DLD1 (cell line): Measurements from ENCODE around the gene SLC9A5.

Experiments
- in situ Hi-C: cut with HindIII; loops from 2 replicates; pipeline ENCODE4 v1.10.0; 2017; ENCODE audit warnings: low sequenced_read_pairs

Gene SLC9A5

GRCh38 chr16:67215706-67216105 lies 33.1 kb upstream of the SLC9A5 start:
- in situ Hi-C loops = no loop called here

GRCh38 chr16:67216612-67217490 lies 31.9 kb upstream of the SLC9A5 start:
- in situ Hi-C loops = no loop called here

GRCh38 chr16:67223992-67224391 lies 24.8 kb upstream of the SLC9A5 start:
- in situ Hi-C loops = no loop called here

- in situ Hi-C loops = no loop called here
These were observed 22.4 kb upstream of the SLC9A5 start for GRCh38 chr16:67226295-67226803.

- in situ Hi-C loops = no loop called here
These were observed 21.8 kb upstream of the SLC9A5 start, which contains the start of gene TMEM208 for GRCh38 chr16:67226804-67227566. TMEM208 (plus strand) TSS chr16:67227130; CDS start chr16:67227219, 89 bp downstream.

GRCh38 chr16:67227567-67227921 lies 21.2 kb upstream of the SLC9A5 start:
- in situ Hi-C loops = no loop called here

- in situ Hi-C loops = no loop called here
These were observed 20.6 kb upstream of the SLC9A5 start for GRCh38 chr16:67228034-67228785.

- in situ Hi-C loops = no loop called here
These were observed 19.9 kb upstream of the SLC9A5 start for GRCh38 chr16:67228905-67229304.

GRCh38 chr16:67229906-67230808 lies 18.6 kb upstream of the SLC9A5 start:
- in situ Hi-C loops = no loop called here

GRCh38 chr16:67230809-67231660 lies 17.7 kb upstream of the SLC9A5 start:
- in situ Hi-C loops = no loop called here

GRCh38 chr16:67233596-67233995 lies 15.2 kb upstream of the SLC9A5 start:
- in situ Hi-C loops = no loop called here

GRCh38 chr16:67234180-67234597 lies 14.6 kb upstream of the SLC9A5 start:
- in situ Hi-C loops = no loop called here

GRCh38 chr16:67235816-67236562 lies 12.8 kb upstream of the SLC9A5 start:
- in situ Hi-C loops = no loop called here

- in situ Hi-C loops = no loop called here
These were observed 12.0 kb upstream of the SLC9A5 start for GRCh38 chr16:67236563-67237395.

GRCh38 chr16:67237396-67238277 lies 11.1 kb upstream of the SLC9A5 start:
- in situ Hi-C loops = no loop called here

GRCh38 chr16:67238278-67238575 lies 10.6 kb upstream of the SLC9A5 start:
- in situ Hi-C loops = no loop called here
